Uterus (tissue), 4 donors: Measurements from ENCODE around the gene CHST13. TPM values are rescaled to one million over a fixed set of nuclear protein-coding genes. Genes with fewer than 3 reads are reported as not detected.

Source experiments
- DNase-seq, 2 donors: peaks; one replicate each; pipeline ENCODE4 v3.0.0-alpha.2; 2019 to 2020
- H3K27ac ChIP-seq, 2 donors: fragments of 200-600 bp; sonication (generic); 1 replicate in 1 of 2; 2 replicates in 1 of 2; pipeline ENCODE4 v1.5.1; 2016 to 2018
- H3K27me3 ChIP-seq, 2 donors: fragments of 200-600 bp; sonication (generic); one replicate each; pipeline ENCODE4 v1.5.1; 2018 to 2019; ENCODE audit warnings: control low read depth in 1 of 2
- H3K36me3 ChIP-seq, 2 donors: fragments of 200-600 bp; sonication (generic); one replicate each; pipeline ENCODE4 v1.5.1; 2019; ENCODE audit warnings: control low read depth in 1 of 2
- H3K4me1 ChIP-seq, 2 donors: fragments of 200-600 bp; sonication (generic); one replicate each; pipeline ENCODE4 v1.5.1; 2018 to 2019; ENCODE audit warnings: control low read depth in 1 of 2
- H3K4me3 ChIP-seq, 2 donors: fragments of 200-600 bp; sonication (generic); 1 replicate in 1 of 2; 2 replicates in 1 of 2; pipeline ENCODE4 v1.5.1; 2018 to 2019; ENCODE audit warnings: mild to moderate bottlenecking in 1 of 2
- H3K9me3 ChIP-seq, 2 donors: fragments of 200-600 bp; sonication (generic); one replicate each; pipeline ENCODE4 v1.5.1; 2019; ENCODE audit warnings: control low read depth in 1 of 2
- CTCF ChIP-seq, 4 experiments: fragments of 200-600 bp in 2 of 4; fragments of 450-650 bp in 2 of 4; sonication (generic) in 2 of 4; IDR thresholded peaks; one replicate each; pipeline ENCODE4 v1.5.1; 2016 to 2019; ENCODE audit warnings: antibody characterized with exemption in 4 of 4, mild to moderate bottlenecking in 2 of 4, moderate library complexity in 1 of 4
- POLR2A ChIP-seq, 2 donors: fragments of 450-650 bp; IDR thresholded peaks; one replicate each; pipeline ENCODE4 v1.6.1; 2016; ENCODE audit warnings: antibody characterized with exemption in 2 of 2, mild to moderate bottlenecking in 1 of 2, moderate library complexity in 1 of 2
- intact Hi-C: fragments of 100-400 bp; cut with DNase I; formaldehyde crosslinking; loops from one replicate; pipeline ENCODE4 v1.15.1; 2023; ENCODE audit warnings: low total_unique reads
- total RNA-seq, 4 donors: library from RNA; depleted of rRNA in 3 of 4; stranded (reverse); fragments of >200 nt in 3 of 4; gene quantifications; one replicate each; pipeline versions ENCODE4 v1.1.0 to v1.2.4, GENCODE V29; 2014 to 2023
- donor health status: DM: yes; HTN: yes; CAD: no.

Gene CHST13
- total RNA-seq, 4 donors from 2014 or later, result 0.24 to 0.62 TPM; not detected in 2

- Histone ChIP-seq H3K4me1 (no peaks in the 10 kb centered on the region), H3K4me3 (no peak overlapping the region), H3K9me3 (no peaks in the 10 kb centered on the region), H3K27me3 (no peaks in the 10 kb centered on the region), H3K27ac (no peak overlapping the region), H3K36me3 (no peaks in the 10 kb centered on the region)
- intact Hi-C loops, result no loop called here
- TF ChIP-seq CTCF (IDR thresholded peaks at IDR 0.05) (no peak), POLR2A (IDR thresholded peaks at IDR 0.05) (no peak)
- no peak for DNase-seq
Observed at GRCh38 chr3:126517986-126518778, 5.8 kb upstream of the CHST13 start.

- intact Hi-C loops, result no loop called here
- Histone ChIP-seq H3K27ac (no peak overlapping the region), H3K4me1 (peaks cover 0 to under 1% of the 10 kb centered on the region in 2 donors), H3K36me3 (no peaks in the 10 kb centered on the region), H3K4me3 (no peak overlapping the region), H3K9me3 (no peaks in the 10 kb centered on the region), H3K27me3 (no peaks in the 10 kb centered on the region)
- no peak for TF ChIP-seq CTCF (IDR thresholded peaks at IDR 0.05)
- TF ChIP-seq POLR2A (IDR thresholded peaks at IDR 0.05), result no peak
- DNase-seq, result no peak
Observed at GRCh38 chr3:126518779-126519177, 5.2 kb upstream of the CHST13 start.

- no peak overlapping the region for H3K4me3 ChIP-seq
- intact Hi-C loops, result no loop called here
- no peak for DNase-seq
- H3K9me3 ChIP-seq, result no peaks in the 10 kb centered on the region
- peaks cover 0 to 4% of the 10 kb centered on the region in 2 donors for H3K27me3 ChIP-seq
- H3K36me3 ChIP-seq, result no peaks in the 10 kb centered on the region
- H3K27ac ChIP-seq, result no peak overlapping the region
- TF ChIP-seq POLR2A (IDR thresholded peaks at IDR 0.05) (no peak), CTCF (IDR thresholded peaks at IDR 0.05) (no peak)
- H3K4me1 ChIP-seq, result peaks cover 0 to 10% of the 10 kb centered on the region in 2 donors
Observed at GRCh38 chr3:126519506-126520455, 4.2 kb upstream of the CHST13 start.

- TF ChIP-seq CTCF (IDR thresholded peaks at IDR 0.05) (no peak), POLR2A (IDR thresholded peaks at IDR 0.05) (no peak)
- DNase-seq, result no peak
- intact Hi-C loops, result no loop called here
- peaks cover 0 to 5% of the 10 kb centered on the region in 2 donors for H3K27me3 ChIP-seq
- peaks cover 0 to 10% of the 10 kb centered on the region in 2 donors for H3K4me1 ChIP-seq
- no peak overlapping the region for H3K4me3 ChIP-seq
- H3K9me3 ChIP-seq, result no peaks in the 10 kb centered on the region
- H3K27ac ChIP-seq, result no peak overlapping the region
- no peaks in the 10 kb centered on the region for H3K36me3 ChIP-seq
Observed at GRCh38 chr3:126521122-126521891, 2.6 kb upstream of the CHST13 start.
